Activated CD8-positive, alpha-beta memory T cell treated with anti-CD3 and anti-CD28 coated beads for 36 hours (primary cell): Measurements from ENCODE around the gene PLCE1. TPM values are rescaled to one million over a fixed set of nuclear protein-coding genes. Genes with fewer than 3 reads are reported as not detected.
"Not testable (repeated sequence)": the region's sequence is repeated elsewhere in the genome, so short reads cannot be mapped to it uniquely, and the experiment has no call there.

ENCODE experiments used
- CTCF ChIA-PET: fragments of 350-600 bp; sonication (Branson Sonifier 250); formaldehyde crosslinking; loops from one replicate; lab custom pipeline; 2021; ENCODE audit warnings: antibody characterized with exemption; lab: Charles Lee
- POLR2A ChIA-PET: fragments of 350-600 bp; sonication (Branson Sonifier 250); formaldehyde crosslinking; loops from one replicate; lab custom pipeline; 2021; ENCODE audit warnings: antibody characterized with exemption; lab: Charles Lee
- total RNA-seq, 2 experiments: library from RNA; stranded (reverse); gene quantifications; one replicate each; pipeline ENCODE4 v1.2.3, GENCODE V29; 2021

Gene PLCE1
- total RNA-seq = under 1 TPM in 1 of 2 experiments, not detected in 1; 0.02 TPM

- CTCF ChIA-PET = no interaction called here
- POLR2A ChIA-PET = no interaction called here
Observed at GRCh38 chr10:93993782-93994437, at the start of gene PLCE1. PLCE1 (plus strand) TSS chr10:93993931; CDS start chr10:94031047, 37,116 bp downstream.

- CTCF ChIA-PET = no interaction called here
- POLR2A ChIA-PET = no interaction called here
Observed at GRCh38 chr10:93945819-93946218, 47.9 kb upstream of the PLCE1 start.

- ChIA-PET CTCF (no interaction called here), POLR2A (no interaction called here)
Observed at GRCh38 chr10:93947055-93947454, 46.7 kb upstream of the PLCE1 start.

- CTCF ChIA-PET = no interaction called here
- POLR2A ChIA-PET = no interaction called here
Observed at GRCh38 chr10:93947524-93947923, 46.2 kb upstream of the PLCE1 start.

- ChIA-PET POLR2A (no interaction called here), CTCF (no interaction called here)
Observed at GRCh38 chr10:93951905-93952304, 41.8 kb upstream of the PLCE1 start.

- ChIA-PET CTCF (no interaction called here), POLR2A (no interaction called here)
Observed at GRCh38 chr10:93954299-93954698, 39.4 kb upstream of the PLCE1 start.

GRCh38 chr10:93954726-93955363 is 38.9 kb upstream of the PLCE1 start:
- POLR2A ChIA-PET = no interaction called here
- CTCF ChIA-PET = no interaction called here

- ChIA-PET POLR2A (no interaction called here), CTCF (interaction anchor here (0.6 kb wide), 1 partner anchor 242 kb away, joined by 3 read pairs; no protein-coding TSS in a partner anchor)
Observed at GRCh38 chr10:93958834-93959233, 34.9 kb upstream of the PLCE1 start.

- CTCF ChIA-PET, POLR2A ChIA-PET: not testable (repeated sequence)
Observed at GRCh38 chr10:93960988-93961387, 32.7 kb upstream of the PLCE1 start.

- ChIA-PET CTCF (no interaction called here), POLR2A (no interaction called here)
Observed at GRCh38 chr10:93962973-93963372, 30.8 kb upstream of the PLCE1 start.

GRCh38 chr10:93963434-93963833 is 30.3 kb upstream of the PLCE1 start:
- POLR2A ChIA-PET = no interaction called here
- CTCF ChIA-PET = no interaction called here

- ChIA-PET POLR2A (no interaction called here), CTCF (no interaction called here)
Observed at GRCh38 chr10:93965911-93966310, 27.8 kb upstream of the PLCE1 start.

- POLR2A ChIA-PET = no interaction called here
- CTCF ChIA-PET = no interaction called here
Observed at GRCh38 chr10:93967756-93968155, 26.0 kb upstream of the PLCE1 start.

GRCh38 chr10:93968540-93968945 is 25.2 kb upstream of the PLCE1 start:
- CTCF ChIA-PET = no interaction called here
- POLR2A ChIA-PET = no interaction called here

GRCh38 chr10:93970433-93971010 is 23.2 kb upstream of the PLCE1 start:
- POLR2A ChIA-PET = not testable (repeated sequence)

GRCh38 chr10:93973748-93974445 is 19.8 kb upstream of the PLCE1 start:
- CTCF ChIA-PET = no interaction called here
- POLR2A ChIA-PET = interaction anchor here (0.6 kb wide), 1 partner anchor 1791 kb away, joined by 4 read pairs; no protein-coding TSS in a partner anchor

More at GRCh38 chr10:93970433-93971010, 23.2 kb upstream of the PLCE1 start:
- CTCF ChIA-PET = not testable (repeated sequence)

GRCh38 chr10:93977442-93977841 is 16.3 kb upstream of the PLCE1 start:
- ChIA-PET POLR2A (no interaction called here), CTCF (no interaction called here)

- ChIA-PET CTCF (no interaction called here), POLR2A (no interaction called here)
Observed at GRCh38 chr10:93980486-93980885, 13.2 kb upstream of the PLCE1 start.

- ChIA-PET CTCF (no interaction called here), POLR2A (no interaction called here)
Observed at GRCh38 chr10:93991114-93991513, 2.6 kb upstream of the PLCE1 start.

- POLR2A ChIA-PET = no interaction called here
- CTCF ChIA-PET = no interaction called here
Observed at GRCh38 chr10:93991596-93992284, 2.0 kb upstream of the PLCE1 start.
